GM18511 (cell line): ENCODE measurements around the gene KAZN.

ENCODE experiments used
- ATAC-seq: cut with Tn5 transposase; IDR thresholded peaks from one replicate; pipeline ENCODE4 v1.9.1; 2021; ENCODE audit warnings: mild to moderate bottlenecking, moderate library complexity; ENCODE audit not compliant: unreplicated experiment

KAZN gene

DNA sequence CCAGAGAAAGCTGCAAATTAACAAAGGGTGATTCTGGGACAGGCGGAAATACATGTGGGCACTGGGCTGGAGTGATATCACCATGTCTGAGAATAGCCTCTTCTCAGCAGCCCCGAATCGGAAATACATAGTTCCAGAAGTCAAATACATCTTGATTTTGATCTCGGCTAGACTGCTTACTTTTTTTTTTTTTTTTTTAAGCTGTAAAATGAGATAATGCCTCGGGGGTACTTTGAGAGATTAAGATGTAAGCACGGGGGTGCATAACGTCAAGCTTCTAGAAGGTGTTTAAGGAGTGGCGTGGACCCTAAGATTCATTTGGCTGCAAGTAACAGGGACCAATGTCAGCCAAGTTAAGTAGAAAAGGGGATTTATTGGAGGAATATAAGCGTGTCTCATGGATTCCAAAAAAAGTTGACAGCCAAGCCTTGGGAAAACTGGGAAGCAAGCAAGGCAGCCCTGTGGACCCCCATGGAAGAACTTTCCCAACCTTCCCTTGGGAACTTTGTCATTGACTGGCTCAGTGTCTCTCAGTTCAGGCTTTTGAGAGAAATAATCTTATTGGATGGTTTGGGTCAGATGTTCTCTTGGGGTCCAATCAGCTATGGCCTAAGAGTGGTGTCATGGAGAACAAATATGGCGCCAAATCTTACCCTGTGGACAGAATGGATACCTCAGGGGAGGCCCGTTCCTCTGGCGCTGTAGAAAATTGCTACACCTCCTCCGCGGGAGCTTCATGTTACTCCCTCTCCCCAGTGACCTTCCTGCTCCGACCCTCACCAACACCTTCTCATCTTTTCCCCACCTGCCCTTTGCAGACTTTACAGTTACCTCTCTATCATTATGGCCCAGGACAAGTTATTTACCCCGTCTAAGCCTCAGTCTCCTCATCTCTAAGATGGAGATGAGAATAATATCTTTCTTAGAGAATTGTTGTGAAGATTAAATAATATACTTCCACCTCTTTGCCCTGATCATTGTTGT, 186.6 kb downstream of the KAZN start:
- no peak for ATAC-seq

DNA sequence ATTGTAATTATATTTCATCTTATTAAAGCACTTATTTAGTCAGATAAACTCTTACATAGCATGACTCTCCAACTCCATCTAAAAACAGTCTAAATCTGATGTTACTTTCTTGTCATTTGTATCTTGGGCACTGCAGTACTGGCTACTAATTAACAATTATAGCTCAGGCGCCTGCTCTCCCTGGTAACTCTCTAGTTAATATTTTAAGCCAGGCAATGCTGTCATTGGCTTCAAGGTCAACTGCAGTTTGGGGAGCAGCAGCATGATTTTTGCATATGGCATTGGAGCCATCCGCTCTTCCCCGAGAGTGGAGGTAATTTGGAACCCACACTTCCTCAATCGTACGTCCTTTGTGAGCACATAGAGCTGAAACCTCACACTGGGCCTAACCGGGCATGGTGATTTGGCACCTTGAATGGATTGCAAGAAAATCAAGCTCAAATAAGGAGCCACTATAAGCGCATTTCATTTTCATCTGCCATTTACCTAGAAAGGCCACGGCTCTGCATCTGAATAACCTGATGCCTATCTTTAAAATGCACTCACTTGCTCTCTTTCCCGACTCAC, 187.7 kb downstream of the KAZN start:
- no peak for ATAC-seq

DNA sequence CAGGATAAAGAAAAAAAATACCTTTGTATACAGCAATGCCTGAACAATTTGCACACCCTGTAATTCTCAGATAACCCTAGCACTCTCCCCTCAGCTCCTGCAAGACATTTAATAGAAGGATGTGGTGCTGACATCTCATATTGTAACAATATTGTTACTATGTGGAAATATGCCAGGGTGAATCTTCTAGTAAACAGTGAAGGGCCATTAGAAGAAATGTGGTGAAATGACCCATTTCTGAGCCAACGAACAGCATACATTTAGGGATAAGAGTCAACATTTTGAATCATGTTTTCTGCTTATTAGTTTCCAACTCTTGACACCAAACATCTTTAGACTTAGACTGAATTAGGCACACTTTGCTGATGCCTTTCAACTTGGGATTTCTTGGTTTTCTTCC, 188.2 kb downstream of the KAZN start:
- no peak for ATAC-seq

DNA sequence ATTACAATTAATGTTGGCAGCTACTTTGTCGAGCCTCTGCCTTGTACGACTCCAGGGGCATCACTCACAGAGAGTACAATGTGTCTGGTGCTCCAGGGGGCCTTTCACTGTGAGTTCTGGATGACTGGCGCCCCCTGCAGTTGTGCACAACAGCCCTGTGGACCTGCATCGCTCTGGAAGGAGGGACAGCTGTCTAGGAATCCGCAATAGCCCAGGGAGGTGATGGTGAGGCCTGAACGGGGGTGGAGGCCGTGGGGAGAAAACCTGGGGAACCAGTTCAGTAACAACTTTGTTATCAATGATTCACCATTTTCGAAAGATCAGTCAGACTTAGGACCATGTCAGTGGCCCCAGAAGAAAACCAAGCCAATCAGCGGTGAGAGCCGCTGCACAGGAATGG, 189.1 kb downstream of the KAZN start:
- ATAC-seq, result no peak

DNA sequence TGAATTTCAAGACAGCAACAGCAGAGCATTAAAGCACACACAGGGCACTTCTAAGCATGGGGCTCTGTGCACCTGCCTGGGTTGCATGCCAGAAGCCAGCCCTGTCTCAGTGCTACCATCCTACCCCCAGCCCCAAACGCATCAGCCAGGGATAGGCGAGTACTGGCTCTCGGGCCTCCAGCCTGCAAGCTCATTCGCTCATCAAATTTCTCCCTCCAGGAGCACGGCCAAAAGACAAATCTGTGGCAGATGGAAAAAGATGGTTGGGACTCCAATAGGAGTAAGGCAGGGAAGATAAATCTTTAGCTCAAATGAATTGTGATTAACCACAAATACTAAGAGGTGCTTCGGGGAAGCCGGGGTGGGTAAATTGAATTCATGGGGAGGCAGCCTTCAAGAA, 189.6 kb downstream of the KAZN start:
- no peak for ATAC-seq

DNA sequence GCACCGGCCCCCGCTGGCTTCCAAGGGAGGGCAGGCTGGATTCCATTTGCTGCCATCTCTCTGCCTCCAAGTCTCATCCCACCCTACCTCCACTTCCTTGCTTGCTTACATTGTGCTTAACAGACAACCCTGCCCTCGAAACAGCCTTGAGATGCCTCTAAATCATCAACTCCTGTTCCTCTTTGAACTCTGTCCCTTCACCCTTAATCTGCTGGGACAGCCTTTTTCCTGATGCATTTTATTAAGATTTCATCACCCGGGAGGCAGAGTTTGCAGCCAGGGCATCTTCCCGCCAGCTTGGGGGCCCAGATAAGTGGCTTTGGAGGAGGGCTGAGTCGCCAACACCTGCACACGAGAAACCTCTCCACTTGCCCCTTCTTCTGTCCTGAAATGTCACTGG, 192.5 kb downstream of the KAZN start:
- ATAC-seq, result no peak

DNA sequence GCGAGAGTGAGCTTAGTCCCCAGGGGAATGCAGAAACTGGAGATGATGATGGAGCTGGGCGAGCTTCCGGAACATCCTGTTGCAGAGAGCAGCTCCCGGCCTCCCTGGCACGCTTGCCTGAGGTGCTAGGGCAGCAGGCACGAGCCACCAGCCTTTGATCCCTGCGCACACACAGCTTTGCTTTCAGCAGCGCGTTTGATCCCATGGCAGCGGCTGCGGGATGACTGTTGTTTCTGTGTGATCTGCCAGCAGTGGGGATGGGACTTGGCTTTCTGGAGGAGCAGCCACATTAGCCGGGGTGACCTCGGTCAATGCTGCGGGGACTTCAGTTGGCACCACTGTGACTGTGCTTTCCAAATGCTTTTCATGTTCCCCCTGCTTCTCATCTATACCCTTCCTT, 193.2 kb downstream of the KAZN start:
- no peak for ATAC-seq

DNA sequence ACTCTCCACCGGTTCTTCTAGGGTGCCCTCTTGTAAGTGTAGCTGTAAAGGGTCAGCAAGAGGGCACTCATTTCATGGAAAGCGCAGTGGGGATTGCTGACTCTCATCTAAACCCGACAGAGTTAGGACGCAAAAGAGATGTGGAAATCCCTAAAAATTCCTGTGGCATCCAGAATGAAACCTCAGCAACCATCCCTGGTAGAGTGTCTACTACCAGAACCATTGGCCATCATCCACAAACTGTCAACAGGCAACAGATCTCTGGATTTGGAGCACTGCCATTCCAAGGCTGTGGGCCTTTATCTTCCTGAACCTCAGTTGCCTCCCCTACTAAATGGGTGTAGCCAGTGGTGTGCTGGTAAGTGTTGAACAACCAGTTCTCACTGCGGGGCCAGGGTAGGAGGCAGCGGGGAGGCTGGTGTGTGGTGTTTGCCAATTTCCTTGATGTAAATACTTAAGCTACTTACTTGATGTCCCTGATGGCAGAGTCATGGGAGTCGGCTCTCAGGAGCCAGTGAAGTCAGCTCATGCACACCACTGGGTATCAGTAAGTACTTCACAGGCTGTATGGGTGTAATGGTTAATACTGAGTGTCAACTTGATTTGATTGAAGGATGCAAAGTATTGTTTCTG, 195.8 kb downstream of the KAZN start:
- ATAC-seq, result no peak

DNA sequence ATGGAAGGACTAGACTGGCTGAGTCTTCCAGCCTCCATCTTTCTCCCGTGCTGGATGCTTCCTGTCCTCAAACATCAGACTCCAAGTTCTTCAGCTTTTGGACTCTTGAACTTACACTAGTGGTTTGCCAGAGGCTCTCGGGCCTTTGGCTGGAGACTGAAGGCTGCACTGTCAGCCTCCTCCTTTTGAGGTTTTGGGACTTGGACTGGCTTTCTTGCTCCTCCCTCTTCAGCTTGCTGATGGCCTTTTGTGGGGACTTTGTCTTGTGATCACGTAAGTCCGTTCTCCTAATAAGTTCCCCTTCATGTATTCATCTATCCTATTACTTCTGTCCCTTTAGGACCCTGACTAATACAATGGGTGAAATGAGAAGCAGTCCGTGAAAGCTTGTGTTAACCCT, 196.4 kb downstream of the KAZN start:
- ATAC-seq, result no peak

DNA sequence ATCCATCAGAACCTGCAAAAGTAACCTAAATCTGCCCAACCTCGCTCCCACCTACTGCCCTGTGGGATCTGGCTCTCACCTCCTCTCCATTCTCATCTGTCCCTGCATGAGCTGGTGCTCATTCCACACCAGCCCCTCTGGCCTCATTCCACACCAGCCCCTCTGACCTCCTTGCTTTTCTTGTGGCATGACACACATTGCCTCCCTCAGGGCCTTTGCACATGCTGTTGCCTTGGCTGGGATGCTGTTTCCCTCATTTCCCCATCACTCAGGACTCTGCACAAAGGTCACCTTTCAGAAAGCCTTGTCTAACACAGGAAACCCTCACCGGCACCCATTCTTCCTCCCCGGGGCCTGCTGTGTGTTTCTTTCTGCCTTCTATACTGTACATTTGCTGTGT, 197.1 kb downstream of the KAZN start:
- ATAC-seq, result no peak

DNA sequence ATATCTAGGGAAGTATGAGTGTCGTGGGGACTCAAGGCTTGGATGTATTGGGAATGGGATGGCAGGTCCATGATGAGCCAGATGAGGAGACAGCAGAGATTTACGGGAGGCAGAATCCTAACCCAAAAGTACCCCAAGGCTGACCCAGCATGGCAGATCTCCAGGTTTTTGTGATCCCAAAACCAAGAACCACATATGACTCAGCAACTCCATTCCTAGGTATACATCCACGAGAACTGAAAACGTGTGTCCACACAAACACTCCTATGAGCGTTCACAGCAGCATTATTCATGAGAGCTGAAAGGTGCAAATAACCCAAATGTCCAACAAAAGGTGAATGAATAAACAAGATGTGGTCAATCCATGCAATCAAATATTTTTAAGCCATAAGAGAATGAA, 201.5 kb downstream of the KAZN start:
- ATAC-seq, result no peak

DNA sequence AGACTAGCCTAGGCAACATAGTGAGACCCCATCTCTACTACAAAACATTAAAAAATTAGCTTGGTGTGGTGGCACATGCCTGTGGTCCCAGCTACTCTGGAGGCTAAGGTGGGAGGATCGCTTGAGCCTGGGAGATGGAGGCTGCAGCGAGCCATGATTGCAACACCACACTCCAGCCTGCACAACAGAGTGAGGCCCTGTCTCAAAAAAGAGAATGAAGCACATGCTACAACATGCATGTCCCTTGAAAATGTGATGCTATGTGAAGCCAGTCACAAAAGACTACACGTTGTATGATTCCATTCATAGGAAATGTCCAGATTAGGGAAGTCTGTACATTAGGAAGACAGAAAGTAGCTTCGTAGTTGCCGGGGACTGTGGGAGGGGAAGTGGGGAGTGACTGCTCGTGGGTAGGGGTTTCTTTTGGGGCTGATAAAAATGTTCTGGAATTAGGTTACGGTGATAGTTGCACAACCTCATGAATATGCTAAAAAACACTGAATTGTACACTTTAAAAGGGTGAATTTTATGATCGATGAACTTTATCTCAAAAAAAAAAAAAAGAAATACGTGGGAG, 202.1 kb downstream of the KAZN start:
- no peak for ATAC-seq

DNA sequence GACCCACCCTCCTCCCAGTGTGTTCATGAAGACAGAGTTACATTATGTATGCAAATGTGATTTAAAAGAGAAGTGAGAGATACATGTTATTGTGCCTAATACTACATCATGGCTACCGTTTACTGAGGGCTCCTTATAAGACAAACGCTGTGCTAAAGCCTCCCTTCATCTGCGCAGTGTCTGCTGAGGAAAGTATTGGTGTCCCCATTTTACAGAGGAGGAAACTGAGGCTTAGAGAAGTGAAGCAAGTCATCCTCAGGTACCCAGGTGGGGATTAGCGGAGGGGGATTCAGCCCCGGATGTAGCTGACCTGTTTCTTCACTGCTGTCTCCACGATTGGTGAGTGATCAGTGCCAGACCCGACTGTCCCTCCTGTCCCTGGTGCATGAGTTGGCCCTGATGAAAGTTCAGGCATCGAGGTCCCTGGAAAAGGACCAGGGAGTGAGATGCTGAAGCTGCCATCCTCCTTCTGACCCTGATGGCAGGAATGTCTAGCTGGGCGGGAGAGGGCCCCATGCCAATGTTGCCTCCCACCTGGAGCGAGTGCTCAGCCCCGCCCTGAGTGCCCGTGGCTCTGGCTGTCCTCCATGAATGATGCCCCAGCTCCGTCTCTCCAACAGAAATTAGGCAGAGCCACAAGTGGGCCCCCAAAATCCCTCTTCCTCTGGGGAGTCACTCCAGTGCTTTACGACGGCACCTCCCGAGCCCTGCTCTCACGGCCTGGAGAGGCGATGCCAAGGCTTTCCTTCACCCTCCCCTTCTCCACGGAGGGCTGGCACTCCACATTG, 204.7 kb downstream of the KAZN start:
- ATAC-seq, result no peak

DNA sequence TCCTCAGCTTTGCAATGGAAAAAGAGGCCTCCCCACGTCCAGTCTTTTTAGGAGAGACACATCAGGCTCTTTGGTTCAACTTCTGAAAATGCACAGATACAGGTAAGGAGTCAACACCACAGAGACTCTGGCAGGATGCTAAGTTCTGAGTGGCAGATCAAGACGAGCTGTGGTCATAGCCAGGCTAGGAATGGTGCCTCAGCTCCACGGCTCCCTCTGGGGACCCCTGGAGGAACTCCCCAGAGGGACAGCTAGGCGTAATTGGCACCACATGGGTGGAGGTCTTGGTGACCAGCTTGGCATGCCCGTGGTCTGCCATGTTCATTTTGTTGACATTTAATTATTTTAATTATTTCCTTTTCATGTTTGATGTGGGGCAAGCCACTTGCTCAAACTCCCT, 206.1 kb downstream of the KAZN start:
- ATAC-seq, result no peak

DNA sequence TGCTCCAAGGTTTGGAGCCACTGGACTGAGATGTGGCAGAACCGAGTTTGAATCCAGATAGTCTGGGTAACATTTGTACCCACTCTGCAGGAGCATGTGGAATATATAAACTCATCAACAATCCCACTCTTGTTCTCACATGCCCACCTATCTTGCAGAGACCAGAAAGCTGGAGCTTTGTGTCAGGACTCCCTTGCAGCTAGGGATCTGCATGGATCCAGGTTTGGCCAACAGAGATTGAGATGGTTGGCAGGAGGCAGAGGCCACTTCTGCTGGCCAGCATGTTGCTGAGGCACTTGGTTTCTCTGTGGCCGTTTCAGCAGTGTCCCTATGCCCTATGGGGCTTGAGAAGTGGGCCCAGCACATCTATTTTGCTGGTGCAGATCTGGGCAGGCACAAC, 208.3 kb downstream of the KAZN start:
- no peak for ATAC-seq

DNA sequence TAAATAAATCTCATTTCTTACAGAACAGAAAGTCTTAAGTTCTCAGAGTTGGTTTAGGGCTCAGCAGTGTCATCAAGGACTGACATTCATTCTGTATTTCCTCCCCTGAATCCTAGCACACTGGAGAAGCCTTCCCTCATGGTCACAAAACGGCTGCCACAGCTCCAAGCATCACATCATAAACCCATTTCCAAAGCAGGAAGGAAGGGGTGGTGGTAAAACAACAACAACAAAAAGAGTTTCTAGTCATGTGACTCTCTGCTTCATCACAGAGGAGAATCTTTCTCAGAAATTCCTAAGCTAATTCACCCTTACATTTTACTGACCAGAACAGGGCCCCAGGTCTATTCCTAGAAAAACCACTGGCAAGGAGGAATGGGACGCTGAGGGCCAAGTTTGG, 210.3 kb downstream of the KAZN start:
- ATAC-seq, result no peak

DNA sequence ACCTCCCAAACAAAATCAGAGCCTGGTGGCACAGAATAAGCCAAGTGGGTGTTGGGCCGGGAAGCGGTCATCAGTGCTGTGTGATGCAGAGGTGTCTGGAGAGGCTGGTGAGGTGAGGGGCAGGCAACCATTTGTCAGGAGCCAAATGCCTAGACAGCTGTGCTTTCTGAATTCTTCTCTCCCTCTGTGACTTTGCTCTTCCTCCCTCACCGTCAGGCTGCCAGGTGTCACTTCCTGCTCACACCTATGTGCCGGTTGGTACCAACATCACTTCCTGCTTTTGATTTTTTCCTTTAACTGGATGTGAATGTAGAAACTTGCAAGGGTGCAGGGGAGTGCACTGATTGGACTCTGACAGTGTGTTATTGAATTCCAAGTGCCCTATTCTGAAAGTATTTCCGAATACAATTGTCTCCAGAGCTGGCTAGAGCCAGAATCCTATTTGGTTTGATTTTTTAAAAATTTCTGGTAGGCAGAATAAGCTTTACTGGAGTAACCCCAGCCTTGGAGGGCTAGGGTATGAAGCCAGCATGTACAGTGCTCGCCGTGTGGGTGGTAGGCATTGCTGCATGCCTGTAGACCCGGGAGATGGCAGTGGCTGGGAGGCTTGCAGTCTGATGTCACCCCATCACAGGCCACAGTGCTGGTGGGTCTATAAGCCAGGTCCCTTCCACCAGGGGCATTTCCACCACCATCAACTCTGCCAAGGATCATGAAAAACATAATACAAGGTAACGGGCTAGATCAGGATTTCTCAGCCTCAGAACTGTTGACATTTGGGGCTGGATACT, 210.9 kb downstream of the KAZN start:
- ATAC-seq, result no peak

DNA sequence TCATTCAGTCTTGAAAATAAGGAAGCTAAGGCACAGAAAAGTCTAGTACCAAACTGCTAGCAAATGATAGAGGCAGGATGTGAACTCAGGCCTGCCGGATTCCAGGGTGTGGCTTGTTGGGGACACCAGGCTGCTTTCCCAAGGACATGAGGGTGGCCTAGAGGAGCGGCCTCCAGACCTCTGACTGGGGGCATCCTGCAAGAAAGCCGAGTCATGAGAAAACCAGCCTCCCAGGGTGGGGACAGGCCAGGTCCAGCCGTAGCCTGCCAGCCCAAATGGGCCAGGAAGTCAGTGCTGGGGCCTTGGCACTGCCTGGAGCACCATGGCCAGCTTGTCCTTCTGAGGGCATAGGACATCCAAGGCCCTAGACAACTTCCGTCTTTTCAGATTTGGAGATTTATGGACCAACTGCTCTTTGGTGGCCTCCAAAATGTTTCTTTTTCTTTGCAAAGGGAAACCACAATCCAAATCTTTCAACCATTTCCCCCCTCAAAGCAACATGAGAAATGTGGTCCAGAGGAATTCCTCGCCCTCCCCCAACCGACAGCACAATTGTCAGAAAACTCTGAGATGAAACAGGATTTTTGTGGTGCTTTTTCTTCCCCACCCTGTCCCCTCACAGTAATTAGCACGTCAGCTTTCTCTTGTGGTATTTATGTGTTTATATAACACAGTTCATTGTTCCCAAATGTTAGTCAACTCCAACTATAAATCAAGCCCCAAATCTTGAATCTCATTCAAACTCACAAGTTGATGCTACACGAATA, 212.3 kb downstream of the KAZN start:
- no peak for ATAC-seq

DNA sequence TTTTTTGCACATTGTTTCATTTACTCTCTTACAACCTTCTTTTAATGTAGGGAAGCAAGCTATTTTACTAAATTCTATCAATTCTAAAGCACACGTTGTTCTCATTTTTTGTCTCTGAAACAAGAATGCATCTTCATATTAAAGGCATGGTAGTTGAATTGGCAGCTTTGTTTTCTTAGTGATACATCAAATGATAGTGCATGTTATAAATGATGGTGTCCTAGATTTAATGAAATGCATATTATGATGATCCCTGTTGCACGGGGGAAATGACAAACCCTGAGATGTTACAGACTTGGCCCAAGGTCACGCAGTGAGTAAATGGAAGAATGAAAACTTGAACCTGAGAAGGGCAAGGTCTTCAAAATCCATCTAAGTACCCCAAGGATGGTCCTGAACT, 213.1 kb downstream of the KAZN start:
- no peak for ATAC-seq
